KMS-11 (cell line): ENCODE data around the gene GLIS1.

ENCODE experiments used
- H2AFZ ChIP-seq: fragments of 200-600 bp; sonication (generic); 2 replicates; pipeline ENCODE4 v1.6.1; 2016; ENCODE audit warnings: antibody characterized with exemption, mixed run types, low read depth
- H3K27ac ChIP-seq: fragments of 200-600 bp; sonication (generic); 2 replicates; pipeline ENCODE4 v1.6.1; 2016; ENCODE audit warnings: mild to moderate bottlenecking, mixed run types
- H3K27me3 ChIP-seq: fragments of 200-600 bp; sonication (generic); 2 replicates; pipeline ENCODE4 v1.6.1; 2017; ENCODE audit warnings: mild to moderate bottlenecking, low read depth, mixed run types, moderate library complexity; ENCODE audit not compliant: insufficient read depth
- H3K36me3 ChIP-seq: fragments of 200-600 bp; sonication (generic); 2 replicates; pipeline ENCODE4 v1.6.1; 2017; ENCODE audit warnings: mild to moderate bottlenecking, mixed run types; ENCODE audit not compliant: insufficient read depth
- H3K4me1 ChIP-seq: fragments of 200-600 bp; sonication (generic); 2 replicates; pipeline ENCODE4 v1.6.1; 2016; ENCODE audit warnings: mild to moderate bottlenecking, low read depth, mixed run types; ENCODE audit not compliant: poor library complexity, severe bottlenecking
- H3K4me2 ChIP-seq: fragments of 200-600 bp; sonication (generic); 2 replicates; pipeline ENCODE4 v1.7.0; 2016; ENCODE audit warnings: mild to moderate bottlenecking, mixed run types
- H3K4me3 ChIP-seq: fragments of 200-600 bp; sonication (generic); IDR thresholded peaks from 2 replicates; pipeline ENCODE4 v1.6.1; 2017; ENCODE audit warnings: low read depth, low read length, mixed read lengths; ENCODE audit not compliant: insufficient read depth
- H3K79me2 ChIP-seq: fragments of 200-600 bp; sonication (generic); 2 replicates; pipeline ENCODE4 v1.6.1; 2016; ENCODE audit warnings: low read depth, mixed run types; ENCODE audit not compliant: insufficient read depth
- H3K9ac ChIP-seq: fragments of 200-600 bp; sonication (generic); 2 replicates; pipeline ENCODE4 v1.6.1; 2016; ENCODE audit warnings: mild to moderate bottlenecking, mixed run types
- H4K20me1 ChIP-seq: fragments of 200-600 bp; sonication (generic); 2 replicates; pipeline ENCODE4 v1.6.1; 2016; ENCODE audit warnings: mild to moderate bottlenecking, mixed run types; ENCODE audit not compliant: insufficient read depth
- CTCF ChIP-seq: fragments of 200-600 bp; sonication (generic); conservative IDR thresholded peaks from 2 replicates; pipeline ENCODE4 v1.6.1; 2017; ENCODE audit warnings: low read depth, mild to moderate bottlenecking, antibody characterized with exemption, low read length, moderate library complexity, mixed read lengths

The GLIS1 gene

GRCh38 chr1:53731779-53732305 is 7.1 kb downstream of the GLIS1 start:
- H3K36me3 ChIP-seq, result no peaks in the 10 kb centered on the region
- no peak overlapping the region for H2AFZ ChIP-seq
- no peak overlapping the region for H3K4me3 ChIP-seq
- H4K20me1 ChIP-seq, result no peaks in the 10 kb centered on the region
- peaks cover 51% of the 10 kb centered on the region for H3K4me1 ChIP-seq
- H3K79me2 ChIP-seq, result peaks cover 10% of the 10 kb centered on the region; the same call in 1 of the 2 replicates
- no peaks in the 10 kb centered on the region for H3K27me3 ChIP-seq
- TF ChIP-seq CTCF, result no peak
- no peak overlapping the region for H3K4me2 ChIP-seq
- no peak overlapping the region for H3K27ac ChIP-seq
- H3K9ac ChIP-seq, result no peak overlapping the region

GRCh38 chr1:53731043-53731600 is 7.8 kb downstream of the GLIS1 start:
- Histone ChIP-seq H2AFZ (no peak overlapping the region), H3K79me2 (peaks cover 10% of the 10 kb centered on the region; the same call in 1 of the 2 replicates), H3K27me3 (no peaks in the 10 kb centered on the region), H3K27ac (no peak overlapping the region), H3K9ac (no peak overlapping the region), H3K36me3 (no peaks in the 10 kb centered on the region), H3K4me2 (no peak overlapping the region), H3K4me3 (no peak overlapping the region), H3K4me1 (peaks cover 44% of the 10 kb centered on the region), H4K20me1 (no peaks in the 10 kb centered on the region)
- no peak for TF ChIP-seq CTCF

- no peaks in the 10 kb centered on the region for H3K27me3 ChIP-seq
- peaks cover 36% of the 10 kb centered on the region for H3K4me1 ChIP-seq
- no peak overlapping the region for H3K9ac ChIP-seq
- H3K4me2 ChIP-seq, result no peak overlapping the region
- H3K79me2 ChIP-seq, result peaks cover 10% of the 10 kb centered on the region; the same call in 1 of the 2 replicates
- no peaks in the 10 kb centered on the region for H3K36me3 ChIP-seq
- no peak overlapping the region for H2AFZ ChIP-seq
- no peak for TF ChIP-seq CTCF
- no peaks in the 10 kb centered on the region for H4K20me1 ChIP-seq
- no peak overlapping the region for H3K27ac ChIP-seq
- no peak overlapping the region for H3K4me3 ChIP-seq
Measured at GRCh38 chr1:53730224-53730865, 8.6 kb downstream of the GLIS1 start.

- no peak overlapping the region for H3K27ac ChIP-seq
Measured at GRCh38 chr1:53729456-53730223, 9.3 kb downstream of the GLIS1 start.

More at GRCh38 chr1:53729456-53730223, 9.3 kb downstream of the GLIS1 start:
- H2AFZ ChIP-seq, result no peak overlapping the region
- H3K27me3 ChIP-seq, result no peaks in the 10 kb centered on the region
- H3K79me2 ChIP-seq, result peaks cover 10% of the 10 kb centered on the region; the same call in 1 of the 2 replicates
- H3K4me2 ChIP-seq, result no peak overlapping the region
- no peaks in the 10 kb centered on the region for H3K36me3 ChIP-seq
- no peak overlapping the region for H3K9ac ChIP-seq
- no peak for TF ChIP-seq CTCF
- no peaks in the 10 kb centered on the region for H4K20me1 ChIP-seq
- H3K4me3 ChIP-seq, result no peak overlapping the region
- H3K4me1 ChIP-seq, result peaks cover 29% of the 10 kb centered on the region
